K562 (cell line): ENCODE measurements around the gene DCLK1. TPM values are rescaled to one million over a fixed set of nuclear protein-coding genes. Genes with fewer than 3 reads are reported as not detected.

Source experiments
- ATAC-seq: fragments of 200-7000 bp; cut with Tn5 transposase; 3 replicates; pipeline ENCODE4 v1.9.1; 2020; ENCODE audit warnings: moderate library complexity
- BruUV-seq: library from RNA; stranded (reverse); fragments of 400-500 nt; replicated peaks from 2 replicates; lab custom pipeline; 2021; lab: Mats Ljungman, UMichigan
- CTCF ChIA-PET: fragments of 300-600 bp; formaldehyde crosslinking; extraction: SDS; loops from one replicate; lab custom pipeline; 2021; ENCODE audit warnings: low intra/inter-chr PET ratio; lab: Yijun Ruan, JAX
- POLR2A ChIA-PET: fragments of 300-600, 350-650 bp; sonication (Branson Sonifier 250); formaldehyde crosslinking; extraction: SDS; loops from one replicate; lab custom pipeline; 2021; ENCODE audit warnings: antibody characterized with exemption, inconsistent platforms; lab: Yijun Ruan, JAX
- DNase-seq, 4 experiments: peaks; one replicate each; pipeline versions ENCODE4 v3.0.0 to v3.0.0-alpha.2; 2011 to 2018; ENCODE audit warnings: low spot score in 3 of 4, mixed read lengths in 3 of 4; ENCODE audit errors: extremely low read depth in 1 of 4
- FAIRE-seq: peaks from 2 replicates; lab custom pipeline; 2011; peaks lifted over from hg19 to GRCh38; lab: Jason Lieb, UNC
- H2AFZ ChIP-seq: 2 replicates; pipeline ENCODE4 v1.6.0; 2011; ENCODE audit warnings: low read depth, low read length, control low read depth, inconsistent platforms
- H3K27ac ChIP-seq: fragments of 200-600 bp; 3 replicates; pipeline ENCODE4 v1.8.0; 2011; ENCODE audit warnings: low read depth, mild to moderate bottlenecking, control low read depth, inconsistent platforms, low read length, moderate library complexity, mixed read lengths; ENCODE audit errors: extremely low read depth
- H3K27me3 ChIP-seq, 2 experiments: fragments of 300-600 bp in 1 of 2; 2 replicates in 1 of 2; 3 replicates in 1 of 2; pipeline versions ENCODE4 v1.6.0 to v1.8.0; 2011; ENCODE audit warnings: inconsistent platforms in 2 of 2, low read length in 2 of 2, mild to moderate bottlenecking in 1 of 2, mixed read lengths in 1 of 2, moderate library complexity in 1 of 2; ENCODE audit not compliant: control insufficient read depth in 2 of 2, insufficient read depth in 2 of 2
- H3K36me3 ChIP-seq: fragments of 300-600 bp; 3 replicates; pipeline ENCODE4 v1.8.0; 2011; ENCODE audit warnings: mild to moderate bottlenecking, low read length, inconsistent platforms; ENCODE audit not compliant: control insufficient read depth, insufficient read depth
- H3K4me1 ChIP-seq, 2 experiments: fragments of 200-600 bp in 1 of 2; replicated peaks in 1 of 2; 2 replicates in 1 of 2; 3 replicates in 1 of 2; pipeline versions ENCODE4 v1.5.1 to v1.8.0; 2011; ENCODE audit warnings: inconsistent platforms in 2 of 2, low read length in 2 of 2, mild to moderate bottlenecking in 1 of 2, mixed read lengths in 1 of 2, moderate library complexity in 1 of 2; ENCODE audit not compliant: control insufficient read depth in 2 of 2, insufficient read depth in 2 of 2
- H3K4me2 ChIP-seq: 2 replicates; pipeline ENCODE4 v1.6.1; 2011; ENCODE audit warnings: low read length, control low read depth, inconsistent platforms, mixed read lengths; ENCODE audit not compliant: insufficient read depth
- H3K4me3 ChIP-seq: fragments of 200-600 bp; sonication (generic), shearing (Covaris generic); 2 replicates; pipeline ENCODE4 v1.5.1; 2016; ENCODE audit warnings: control low read depth, inconsistent platforms
- H3K79me2 ChIP-seq: fragments of 200-600 bp; 3 replicates; pipeline ENCODE4 v1.8.0; 2011; ENCODE audit warnings: low read length, inconsistent platforms; ENCODE audit not compliant: control insufficient read depth, insufficient read depth
- H3K9ac ChIP-seq, 2 experiments: 2 replicates each; pipeline versions ENCODE4 v1.6.0 to v1.6.1; 2011; ENCODE audit warnings: low read depth in 2 of 2, low read length in 2 of 2, control low read depth in 1 of 2, inconsistent platforms in 1 of 2, mild to moderate bottlenecking in 1 of 2, mixed read lengths in 1 of 2; ENCODE audit not compliant: insufficient read depth in 1 of 2
- H3K9me1 ChIP-seq: one replicate; pipeline ENCODE4 v1.6.0; 2011; ENCODE audit warnings: inconsistent platforms, mild to moderate bottlenecking, low read length, moderate library complexity; ENCODE audit not compliant: control insufficient read depth, insufficient read depth
- H3K9me3 ChIP-seq: replicated peaks from 2 replicates; pipeline ENCODE4 v1.5.1; 2011; ENCODE audit warnings: low read depth, low read length, inconsistent platforms; ENCODE audit not compliant: control insufficient read depth, insufficient read depth
- H4K20me1 ChIP-seq: replicated peaks from 2 replicates; pipeline ENCODE4 v1.6.1; 2011; ENCODE audit warnings: low read length, inconsistent platforms, mixed read lengths; ENCODE audit not compliant: control insufficient read depth, insufficient read depth
- BRF1 ChIP-seq: IDR thresholded peaks from 3 replicates; pipeline ENCODE4 v1.6.1; 2011; ENCODE audit warnings: borderline replicate concordance, mild to moderate bottlenecking; ENCODE audit not compliant: insufficient read length; ENCODE audit errors: extremely low read depth
- CCNT2 ChIP-seq: IDR thresholded peaks from 2 replicates; pipeline ENCODE4 v1.6.1; 2011; ENCODE audit warnings: borderline replicate concordance, low read depth, mild to moderate bottlenecking, moderate library complexity, mixed read lengths, low read length; ENCODE audit not compliant: insufficient read length; ENCODE audit errors: extremely low read depth
- LARP7 ChIP-seq: fragments of 450-650 bp; IDR thresholded peaks from 2 replicates; pipeline ENCODE4 v1.6.1; 2016
- MYC ChIP-seq, 2 experiments: fragments of 250-450 bp in 1 of 2; sonication (Bioruptor Pico) in 1 of 2; IDR thresholded peaks; 2 replicates each; pipeline versions ENCODE4 v1.5.1 to v1.6.1; 2012 to 2021; ENCODE audit warnings: low read depth in 2 of 2, borderline replicate concordance in 1 of 2, improper control_type of control experiment in 1 of 2, low read length in 1 of 2, mild to moderate bottlenecking in 1 of 2, moderate library complexity in 1 of 2
- PCBP1 ChIP-seq: fragments of 200-400 bp; formaldehyde crosslinking; IDR thresholded peaks from 2 replicates; pipeline ENCODE4 v1.6.1; 2018; ENCODE audit warnings: mild to moderate bottlenecking, low read depth, low read length; ENCODE audit not compliant: poor library complexity, severe bottlenecking
- POLR2A ChIP-seq: fragments of 450-650 bp; conservative IDR thresholded peaks from 2 replicates; pipeline ENCODE4 v1.6.1; 2016
- STAT5A ChIP-seq: IDR thresholded peaks from 2 replicates; pipeline ENCODE4 v1.6.1; 2012; ENCODE audit warnings: low read length, inconsistent platforms, borderline replicate concordance
- TAF15 ChIP-seq: fragments of 200-400 bp; formaldehyde crosslinking; IDR thresholded peaks from 2 replicates; pipeline ENCODE4 v1.6.1; 2017; ENCODE audit warnings: mild to moderate bottlenecking, low read depth, low read length, moderate library complexity
- ZBTB7A ChIP-seq: IDR thresholded peaks from 2 replicates; pipeline ENCODE4 v1.6.1; 2011; ENCODE audit warnings: low read depth, mild to moderate bottlenecking, low read length, moderate library complexity, borderline replicate concordance; ENCODE audit not compliant: control insufficient read depth
- ZNF551 ChIP-seq: fragments of 250-450 bp; sonication (Bioruptor Pico); IDR thresholded peaks from 2 replicates; pipeline ENCODE4 v1.5.0; 2021; ENCODE audit warnings: mild to moderate bottlenecking, moderate library complexity
- ZNF707 ChIP-seq: fragments of 250-450 bp; sonication (Bioruptor Pico); conservative IDR thresholded peaks from 2 replicates; pipeline ENCODE4 v1.8.0; 2022; ENCODE audit warnings: inconsistent platforms, mild to moderate bottlenecking, moderate library complexity
- WGBS: fragments of 100-300 bp; shearing (Covaris generic); methylation state at CpG from one replicate; pipeline ENCODE4 v1.1.6; 2016; ENCODE audit warnings: low coverage, mixed read lengths; ENCODE audit not compliant: insufficient coverage; ENCODE audit errors: missing lambda C conversion rate; 5-methylcytosine and 5-hydroxymethylcytosine counted together
- in situ Hi-C: fragments of 300-500 bp; cut with MboI; formaldehyde crosslinking; loops from 4 replicates; pipeline ENCODE4 v1.15.0; 2018; ENCODE audit warnings: inconsistent platforms, mixed read lengths
- intact Hi-C: fragments of 100-400 bp; cut with micrococcal nuclease; formaldehyde crosslinking; loops from 2 replicates; pipeline ENCODE4 v1.14.2; 2022
- polyA plus RNA-seq, 8 experiments: library from polyadenylated mRNA; depleted of rRNA in 4 of 8; stranded (reverse) in 5 of 8; unstranded in 3 of 8; fragments of >200 nt; fragmentation: Nextera tagmentation in 2 of 8; fragmentation: Illumina TruSeq in 1 of 8; extraction: Ambion mirVana in 2 of 8; extraction: Trizol in 1 of 8; gene quantifications; 2 replicates each; pipeline versions ENCODE4 v1.2.1 to v1.2.3, GENCODE V29; 2011 to 2014; ENCODE audit warnings: inconsistent platforms in 1 of 8, missing spikeins in 1 of 8
- total RNA-seq, 7 experiments: library from RNA; depleted of rRNA in 6 of 7; stranded (reverse); fragments of >200 nt in 6 of 7; fragmentation: Illumina TruSeq in 2 of 7; extraction: Trizol in 2 of 7; gene quantifications; 2 replicates each; pipeline versions ENCODE4 v1.2.1 to v1.2.3, GENCODE V29; 2011 to 2021; ENCODE audit warnings: low replicate concordance in 1 of 7
- TF ChIP-seq, protein P1 (sequence below): IDR thresholded peaks from 2 replicates; pipeline ENCODE4 v1.6.1; 2011; ENCODE audit warnings: borderline replicate concordance, low read depth, mild to moderate bottlenecking, moderate library complexity, low read length; ENCODE audit not compliant: insufficient read depth, poor library complexity, severe bottlenecking
- TF ChIP-seq, protein P2 (sequence below): fragments of 200-800 bp; sonication (Bioruptor generic); IDR thresholded peaks from 2 replicates; pipeline ENCODE4 v1.6.1; 2016; ENCODE audit warnings: missing genetic modification characterization, missing compliant biosample characterization

Gene DCLK1
- total and polyA plus RNA-seq, 9 of the 15 experiments (the other 6 are each of a cell fraction or from before 2014, with no cell fraction given) = 0.07 TPM; not detected in 8

- Histone ChIP-seq H3K9me1 (no peaks in the 10 kb centered on the region), H3K79me2 (no peaks in the 10 kb centered on the region), H3K36me3 (no peaks in the 10 kb centered on the region), H3K9ac (no peak overlapping the region), H3K9me3 (no peaks in the 10 kb centered on the region), H3K4me1 (no peaks in the 10 kb centered on the region), H3K4me2 (no peak overlapping the region), H3K4me3 (no peak overlapping the region), H3K27ac (no peak overlapping the region), H3K27me3 (no peaks in the 10 kb centered on the region), H4K20me1 (no peaks in the 10 kb centered on the region), H2AFZ (no peak overlapping the region)
- ChIA-PET CTCF (no interaction called here), POLR2A (no interaction called here)
- no TSS peak for BruUV-seq
- intact Hi-C loops (no loop called here), in situ Hi-C loops (no loop called here)
- 0% methylated on average over 4 of the region's 6 CpGs for WGBS
- ATAC-seq = no peak
- no peak for FAIRE-seq
- no peak for DNase-seq
- TF ChIP-seq TAF15 = no peak
- TF ChIP-seq ZBTB7A = no peak
- no peak for TF ChIP-seq ZNF551
- no peak for TF ChIP-seq PCBP1
- TF ChIP-seq MYC (IDR thresholded peaks at IDR 0.05; ENCODE audit: low read depth, low read length) = no peak
- TF ChIP-seq MYC (CRISPR knock-in tag; IDR thresholded peaks at IDR 0.05; ENCODE audit: borderline replicate concordance, low read depth) = no peak
- no peak for TF ChIP-seq CCNT2
- TF ChIP-seq BRF1 = no peak
- TF ChIP-seq POLR2A = no peak
- no peak for TF ChIP-seq LARP7
- TF ChIP-seq ZNF707 (CRISPR knock-in tag) = no peak
- TF ChIP-seq, protein P1, sequence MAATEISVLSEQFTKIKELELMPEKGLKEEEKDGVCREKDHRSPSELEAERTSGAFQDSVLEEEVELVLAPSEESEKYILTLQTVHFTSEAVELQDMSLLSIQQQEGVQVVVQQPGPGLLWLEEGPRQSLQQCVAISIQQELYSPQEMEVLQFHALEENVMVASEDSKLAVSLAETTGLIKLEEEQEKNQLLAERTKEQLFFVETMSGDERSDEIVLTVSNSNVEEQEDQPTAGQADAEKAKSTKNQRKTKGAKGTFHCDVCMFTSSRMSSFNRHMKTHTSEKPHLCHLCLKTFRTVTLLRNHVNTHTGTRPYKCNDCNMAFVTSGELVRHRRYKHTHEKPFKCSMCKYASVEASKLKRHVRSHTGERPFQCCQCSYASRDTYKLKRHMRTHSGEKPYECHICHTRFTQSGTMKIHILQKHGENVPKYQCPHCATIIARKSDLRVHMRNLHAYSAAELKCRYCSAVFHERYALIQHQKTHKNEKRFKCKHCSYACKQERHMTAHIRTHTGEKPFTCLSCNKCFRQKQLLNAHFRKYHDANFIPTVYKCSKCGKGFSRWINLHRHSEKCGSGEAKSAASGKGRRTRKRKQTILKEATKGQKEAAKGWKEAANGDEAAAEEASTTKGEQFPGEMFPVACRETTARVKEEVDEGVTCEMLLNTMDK = no peak
- TF ChIP-seq STAT5A = no peak
- TF ChIP-seq, protein P2, sequence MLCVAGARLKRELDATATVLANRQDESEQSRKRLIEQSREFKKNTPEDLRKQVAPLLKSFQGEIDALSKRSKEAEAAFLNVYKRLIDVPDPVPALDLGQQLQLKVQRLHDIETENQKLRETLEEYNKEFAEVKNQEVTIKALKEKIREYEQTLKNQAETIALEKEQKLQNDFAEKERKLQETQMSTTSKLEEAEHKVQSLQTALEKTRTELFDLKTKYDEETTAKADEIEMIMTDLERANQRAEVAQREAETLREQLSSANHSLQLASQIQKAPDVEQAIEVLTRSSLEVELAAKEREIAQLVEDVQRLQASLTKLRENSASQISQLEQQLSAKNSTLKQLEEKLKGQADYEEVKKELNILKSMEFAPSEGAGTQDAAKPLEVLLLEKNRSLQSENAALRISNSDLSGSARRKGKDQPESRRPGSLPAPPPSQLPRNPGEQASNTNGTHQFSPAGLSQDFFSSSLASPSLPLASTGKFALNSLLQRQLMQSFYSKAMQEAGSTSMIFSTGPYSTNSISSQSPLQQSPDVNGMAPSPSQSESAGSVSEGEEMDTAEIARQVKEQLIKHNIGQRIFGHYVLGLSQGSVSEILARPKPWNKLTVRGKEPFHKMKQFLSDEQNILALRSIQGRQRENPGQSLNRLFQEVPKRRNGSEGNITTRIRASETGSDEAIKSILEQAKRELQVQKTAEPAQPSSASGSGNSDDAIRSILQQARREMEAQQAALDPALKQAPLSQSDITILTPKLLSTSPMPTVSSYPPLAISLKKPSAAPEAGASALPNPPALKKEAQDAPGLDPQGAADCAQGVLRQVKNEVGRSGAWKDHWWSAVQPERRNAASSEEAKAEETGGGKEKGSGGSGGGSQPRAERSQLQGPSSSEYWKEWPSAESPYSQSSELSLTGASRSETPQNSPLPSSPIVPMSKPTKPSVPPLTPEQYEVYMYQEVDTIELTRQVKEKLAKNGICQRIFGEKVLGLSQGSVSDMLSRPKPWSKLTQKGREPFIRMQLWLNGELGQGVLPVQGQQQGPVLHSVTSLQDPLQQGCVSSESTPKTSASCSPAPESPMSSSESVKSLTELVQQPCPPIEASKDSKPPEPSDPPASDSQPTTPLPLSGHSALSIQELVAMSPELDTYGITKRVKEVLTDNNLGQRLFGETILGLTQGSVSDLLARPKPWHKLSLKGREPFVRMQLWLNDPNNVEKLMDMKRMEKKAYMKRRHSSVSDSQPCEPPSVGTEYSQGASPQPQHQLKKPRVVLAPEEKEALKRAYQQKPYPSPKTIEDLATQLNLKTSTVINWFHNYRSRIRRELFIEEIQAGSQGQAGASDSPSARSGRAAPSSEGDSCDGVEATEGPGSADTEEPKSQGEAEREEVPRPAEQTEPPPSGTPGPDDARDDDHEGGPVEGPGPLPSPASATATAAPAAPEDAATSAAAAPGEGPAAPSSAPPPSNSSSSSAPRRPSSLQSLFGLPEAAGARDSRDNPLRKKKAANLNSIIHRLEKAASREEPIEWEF (CRISPR knock-in tag) = no peak
These were observed 363.8 kb downstream of the DCLK1 start for GRCh38 chr13:35767256-35767976.
